Nephron (organoid): ENCODE data around the gene CCDC141.

Source experiments
- H3K27ac Mint-ChIP-seq, 3 experiments: 2 replicates each; pipeline ENCODE4 v1.8.0; 2020; ENCODE audit warnings: mixed read lengths in 3 of 3, mild to moderate bottlenecking in 2 of 3, moderate library complexity in 1 of 3
- H3K27me3 Mint-ChIP-seq: 2 replicates; pipeline ENCODE4 v1.8.0; 2021; ENCODE audit warnings: low read depth, mild to moderate bottlenecking, moderate library complexity, mixed read lengths
- H3K36me3 Mint-ChIP-seq: 2 replicates; pipeline ENCODE4 v1.8.0; 2020; ENCODE audit warnings: low read depth, mixed read lengths
- H3K4me1 Mint-ChIP-seq: 2 replicates; pipeline ENCODE4 v1.8.0; 2020; ENCODE audit warnings: mixed read lengths
- H3K4me3 Mint-ChIP-seq, 3 experiments: 2 replicates each; pipeline ENCODE4 v1.8.0; 2020; ENCODE audit warnings: mild to moderate bottlenecking in 3 of 3, mixed read lengths in 3 of 3, moderate library complexity in 2 of 3
- H3K9me3 Mint-ChIP-seq: 2 replicates; pipeline ENCODE4 v1.8.0; 2020; ENCODE audit warnings: mixed read lengths
- TF ChIP-seq, protein P1 (sequence below), 3 experiments: fragments of 200-600 bp; sonication (generic); IDR thresholded peaks; one replicate each; pipeline ENCODE4 v1.5.0; 2021; ENCODE audit warnings: antibody characterized with exemption in 3 of 3; ENCODE audit not compliant: unreplicated experiment in 3 of 3

Gene CCDC141

DNA sequence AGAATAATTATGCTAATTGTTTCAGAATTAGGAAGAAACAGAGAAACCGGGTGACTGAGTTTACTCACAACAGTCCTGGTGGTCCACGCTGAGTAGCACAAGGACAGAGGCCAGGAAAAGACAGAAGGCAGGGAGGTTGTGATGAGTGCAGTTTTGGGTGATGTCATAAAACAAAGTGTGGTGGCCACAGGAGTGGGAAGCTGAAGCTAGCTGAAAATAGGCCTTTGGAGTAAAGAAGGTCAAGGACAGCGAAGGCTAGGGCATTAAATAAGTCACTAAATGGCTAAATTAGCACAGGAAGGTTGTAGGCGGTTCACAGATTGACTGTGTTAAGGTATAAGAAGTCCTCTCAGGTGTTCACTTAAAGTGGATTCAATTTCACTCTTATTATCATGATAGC lies 121.9 kb downstream of the CCDC141 start:
- Mint-ChIP-seq H3K4me3 (no peak overlapping the region), H3K27me3 (no peaks in the 10 kb centered on the region), H3K9me3 (peaks cover 10% of the 10 kb centered on the region), H3K27ac (no peak overlapping the region), H3K4me1 (no peaks in the 10 kb centered on the region), H3K36me3 (no peaks in the 10 kb centered on the region)
- TF ChIP-seq, protein P1, sequence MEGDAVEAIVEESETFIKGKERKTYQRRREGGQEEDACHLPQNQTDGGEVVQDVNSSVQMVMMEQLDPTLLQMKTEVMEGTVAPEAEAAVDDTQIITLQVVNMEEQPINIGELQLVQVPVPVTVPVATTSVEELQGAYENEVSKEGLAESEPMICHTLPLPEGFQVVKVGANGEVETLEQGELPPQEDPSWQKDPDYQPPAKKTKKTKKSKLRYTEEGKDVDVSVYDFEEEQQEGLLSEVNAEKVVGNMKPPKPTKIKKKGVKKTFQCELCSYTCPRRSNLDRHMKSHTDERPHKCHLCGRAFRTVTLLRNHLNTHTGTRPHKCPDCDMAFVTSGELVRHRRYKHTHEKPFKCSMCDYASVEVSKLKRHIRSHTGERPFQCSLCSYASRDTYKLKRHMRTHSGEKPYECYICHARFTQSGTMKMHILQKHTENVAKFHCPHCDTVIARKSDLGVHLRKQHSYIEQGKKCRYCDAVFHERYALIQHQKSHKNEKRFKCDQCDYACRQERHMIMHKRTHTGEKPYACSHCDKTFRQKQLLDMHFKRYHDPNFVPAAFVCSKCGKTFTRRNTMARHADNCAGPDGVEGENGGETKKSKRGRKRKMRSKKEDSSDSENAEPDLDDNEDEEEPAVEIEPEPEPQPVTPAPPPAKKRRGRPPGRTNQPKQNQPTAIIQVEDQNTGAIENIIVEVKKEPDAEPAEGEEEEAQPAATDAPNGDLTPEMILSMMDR (IDR thresholded peaks at IDR 0.05; ENCODE audit: unreplicated experiment in 3 of 3) = no peak

DNA sequence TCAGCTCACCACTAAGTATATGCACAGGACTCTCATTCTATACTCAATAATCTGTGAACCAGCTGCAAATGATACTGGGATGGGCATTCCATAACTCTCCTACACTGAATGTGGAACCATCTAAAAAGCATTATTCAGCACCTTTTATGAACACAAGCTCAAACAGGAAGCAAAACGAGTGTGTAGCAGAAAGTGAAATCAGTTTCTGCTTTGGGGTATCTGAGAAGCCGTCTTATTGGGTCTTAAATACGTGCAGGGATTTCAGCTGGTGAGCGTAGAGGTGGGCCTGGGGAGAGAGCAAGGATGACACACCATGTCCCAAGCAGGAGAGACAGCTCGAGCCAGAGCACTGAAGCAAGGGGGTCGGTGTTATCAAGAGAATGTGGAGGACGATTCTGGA lies 122.8 kb downstream of the CCDC141 start:
- TF ChIP-seq, protein P1 (IDR thresholded peaks at IDR 0.05; ENCODE audit: unreplicated experiment in 3 of 3) = no peak
- no peaks in the 10 kb centered on the region for H3K27me3 Mint-ChIP-seq
- no peak overlapping the region for H3K27ac Mint-ChIP-seq
- no peaks in the 10 kb centered on the region for H3K36me3 Mint-ChIP-seq
- no peaks in the 10 kb centered on the region for H3K4me1 Mint-ChIP-seq
- peaks cover 10% of the 10 kb centered on the region for H3K9me3 Mint-ChIP-seq
- H3K4me3 Mint-ChIP-seq = no peak overlapping the region

DNA sequence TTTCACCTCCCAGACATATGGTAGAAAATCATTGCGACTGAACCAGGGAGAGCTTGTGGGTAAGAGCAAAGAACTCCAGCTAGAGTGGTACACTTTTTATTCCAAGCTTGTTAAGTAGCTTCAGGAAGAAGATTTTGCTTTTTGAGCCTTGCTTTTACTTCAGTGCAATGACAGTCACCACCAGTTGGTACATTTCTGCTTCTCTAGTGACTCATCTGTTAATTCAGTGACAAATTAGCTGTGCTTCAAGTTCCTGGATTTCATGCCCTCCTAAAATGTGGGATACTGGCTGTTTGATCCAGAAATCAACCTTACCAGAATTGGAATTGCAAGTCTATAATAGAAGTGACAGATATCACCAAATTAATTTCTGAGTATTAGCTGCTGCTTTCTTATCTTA lies 125.1 kb downstream of the CCDC141 start:
- Mint-ChIP-seq H3K36me3 (no peaks in the 10 kb centered on the region), H3K27ac (no peak overlapping the region), H3K4me3 (no peak overlapping the region), H3K27me3 (no peaks in the 10 kb centered on the region), H3K9me3 (no peaks in the 10 kb centered on the region), H3K4me1 (no peaks in the 10 kb centered on the region)
- TF ChIP-seq, protein P1 (IDR thresholded peaks at IDR 0.05; ENCODE audit: unreplicated experiment in 3 of 3) = no peak

DNA sequence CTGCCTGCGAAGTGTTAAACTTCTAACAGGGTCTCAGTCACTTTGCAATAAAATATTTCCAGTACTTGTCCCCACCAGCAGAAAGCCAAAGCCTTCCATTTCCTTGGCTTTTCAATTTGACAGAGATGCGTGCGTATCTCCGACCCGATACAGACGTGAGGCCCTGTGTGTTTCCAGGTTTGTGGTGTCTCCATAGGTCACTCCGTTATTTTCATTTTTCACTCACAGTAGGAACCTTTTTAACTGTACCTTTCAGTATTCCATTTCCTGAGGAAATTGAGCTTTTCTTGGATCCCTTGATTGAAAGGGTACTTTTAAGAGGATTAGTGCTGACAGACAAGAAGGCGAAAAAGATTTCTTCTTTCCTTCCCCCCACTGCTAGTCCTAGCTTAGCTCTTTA lies 126.4 kb downstream of the CCDC141 start:
- H3K4me3 Mint-ChIP-seq = no peak overlapping the region
- no peaks in the 10 kb centered on the region for H3K27me3 Mint-ChIP-seq
- no peaks in the 10 kb centered on the region for H3K9me3 Mint-ChIP-seq
- no peaks in the 10 kb centered on the region for H3K4me1 Mint-ChIP-seq
- no peaks in the 10 kb centered on the region for H3K36me3 Mint-ChIP-seq
- TF ChIP-seq, protein P1 (IDR thresholded peaks at IDR 0.05; ENCODE audit: unreplicated experiment in 3 of 3) = no peak
- no peak overlapping the region for H3K27ac Mint-ChIP-seq

DNA sequence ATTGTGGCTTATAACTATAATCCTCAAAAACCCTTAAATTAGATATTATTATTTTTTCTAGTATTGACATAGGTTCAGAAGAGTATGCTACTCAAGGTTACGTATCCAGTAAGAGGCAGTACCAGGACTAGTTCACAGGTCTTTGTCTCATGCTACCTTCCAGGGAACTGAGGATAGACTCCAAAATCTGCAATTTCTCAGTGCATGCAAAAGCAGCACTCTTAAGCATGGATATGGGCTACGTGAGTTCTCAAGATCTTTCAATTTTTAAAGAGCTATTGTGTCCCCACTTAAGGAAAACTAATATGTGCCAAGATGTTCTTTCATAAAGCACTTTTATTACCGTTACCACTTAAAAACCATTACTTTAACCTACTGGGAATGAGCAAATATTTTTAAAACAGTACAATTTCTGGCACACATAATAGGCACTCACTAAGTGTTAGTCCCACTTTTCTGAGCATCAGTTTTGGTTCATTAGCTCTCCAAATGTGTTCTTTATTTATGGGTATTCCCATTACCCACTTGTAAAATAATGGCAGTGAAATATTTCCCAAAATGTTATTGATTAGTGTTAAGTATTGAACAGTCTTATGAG lies 128.9 kb downstream of the CCDC141 start:
- no peaks in the 10 kb centered on the region for H3K4me1 Mint-ChIP-seq
- no peaks in the 10 kb centered on the region for H3K9me3 Mint-ChIP-seq
- no peaks in the 10 kb centered on the region for H3K36me3 Mint-ChIP-seq
- H3K27ac Mint-ChIP-seq = no peak overlapping the region
- TF ChIP-seq, protein P1 (IDR thresholded peaks at IDR 0.05; ENCODE audit: unreplicated experiment in 3 of 3) = no peak
- no peaks in the 10 kb centered on the region for H3K27me3 Mint-ChIP-seq
- H3K4me3 Mint-ChIP-seq = no peak overlapping the region

DNA sequence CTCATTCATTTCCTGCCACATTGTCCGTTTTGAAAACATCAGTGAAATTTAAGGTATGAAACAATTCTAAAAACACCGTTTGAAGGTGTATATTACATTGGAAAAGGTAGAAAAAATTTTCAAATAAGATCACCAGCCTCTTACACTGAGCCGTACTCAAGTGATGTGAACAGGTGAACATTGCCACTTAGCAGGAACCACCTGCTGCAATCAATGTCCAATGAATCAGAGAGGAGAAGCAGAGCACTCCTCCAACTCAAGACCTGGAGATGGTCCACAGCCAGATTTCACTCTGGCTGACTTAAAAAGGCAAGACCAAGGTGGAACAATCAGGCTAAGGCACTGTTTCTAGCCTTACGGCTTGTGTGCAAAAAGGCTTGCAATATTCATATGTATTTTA lies 132.4 kb downstream of the CCDC141 start:
- peaks cover 7% of the 10 kb centered on the region for H3K27me3 Mint-ChIP-seq
- H3K27ac Mint-ChIP-seq = no peak overlapping the region
- peaks cover 4% of the 10 kb centered on the region for H3K4me1 Mint-ChIP-seq
- no peaks in the 10 kb centered on the region for H3K9me3 Mint-ChIP-seq
- H3K4me3 Mint-ChIP-seq = no peak overlapping the region
- TF ChIP-seq, protein P1 (IDR thresholded peaks at IDR 0.05; ENCODE audit: unreplicated experiment in 3 of 3) = no peak
- no peaks in the 10 kb centered on the region for H3K36me3 Mint-ChIP-seq
